GM10266 (cell line): ENCODE data around the gene FLYWCH1.

Source experiments
- DNase-seq: peaks from one replicate; pipeline ENCODE4 v3.0.0; 2012; ENCODE audit errors: extremely low spot score
- CTCF ChIP-seq: IDR thresholded peaks from 2 replicates; pipeline ENCODE4 v1.5.1; 2012; ENCODE audit warnings: mild to moderate bottlenecking, low read depth; ENCODE audit not compliant: control insufficient read depth, insufficient read depth; ENCODE audit errors: missing control alignments

FLYWCH1 gene

GRCh38 chr16:2900526-2901075 is 11.1 kb upstream of the FLYWCH1 start:
- no peak for DNase-seq
- TF ChIP-seq CTCF, result no peak

GRCh38 chr16:2902337-2903130 is 9.2 kb upstream of the FLYWCH1 start:
- no peak for TF ChIP-seq CTCF
- no peak for DNase-seq

GRCh38 chr16:2904100-2904921 is 7.4 kb upstream of the FLYWCH1 start:
- peak; percentile 95 for TF ChIP-seq CTCF
- peak; percentile 91 for DNase-seq

GRCh38 chr16:2904922-2905240 is 6.8 kb upstream of the FLYWCH1 start:
- TF ChIP-seq CTCF, result no peak

GRCh38 chr16:2905241-2905987 is 6.3 kb upstream of the FLYWCH1 start:
- DNase-seq, result peak; percentile 99
- no peak for TF ChIP-seq CTCF

More at GRCh38 chr16:2904922-2905240, 6.8 kb upstream of the FLYWCH1 start:
- DNase-seq, result no peak

- DNase-seq, result no peak
- TF ChIP-seq CTCF, result no peak
These were observed 5.7 kb upstream of the FLYWCH1 start for GRCh38 chr16:2905988-2906387.
